GM13976 (cell line): Measurements from ENCODE around the gene ITGA11.

Source experiments
- DNase-seq: peaks from one replicate; pipeline ENCODE4 v3.0.0; 2012; ENCODE audit warnings: low spot score
- CTCF ChIP-seq: IDR thresholded peaks from 2 replicates; pipeline ENCODE4 v1.5.1; 2012; ENCODE audit warnings: borderline replicate concordance, mild to moderate bottlenecking; ENCODE audit not compliant: insufficient read depth; ENCODE audit errors: extremely low read depth, missing control alignments, control extremely low read depth
- in situ Hi-C: fragments of 300-500 bp; cut with MboI; formaldehyde crosslinking; loops from one replicate; pipeline ENCODE4 v1.12.0; 2022; ENCODE audit warnings: low sequenced_read_pairs, mixed read lengths, inconsistent platforms; ENCODE audit not compliant: unreplicated experiment

Gene ITGA11

GRCh38 chr15:68347392-68347791 is 84.6 kb downstream of the ITGA11 start:
- in situ Hi-C loops: no loop called here
- no peak for TF ChIP-seq CTCF
- no peak for DNase-seq

GRCh38 chr15:68346979-68347378 is 85.0 kb downstream of the ITGA11 start:
- no peak for DNase-seq
- TF ChIP-seq CTCF: no peak
- in situ Hi-C loops: no loop called here

GRCh38 chr15:68345481-68345880 is 86.5 kb downstream of the ITGA11 start:
- DNase-seq: no peak
- in situ Hi-C loops: no loop called here

GRCh38 chr15:68344600-68344999 is 87.4 kb downstream of the ITGA11 start:
- no peak for DNase-seq
- TF ChIP-seq CTCF: no peak
- in situ Hi-C loops: no loop called here

More at GRCh38 chr15:68345481-68345880, 86.5 kb downstream of the ITGA11 start:
- no peak for TF ChIP-seq CTCF

- in situ Hi-C loops: no loop called here
- no peak for DNase-seq
- TF ChIP-seq CTCF: no peak
Measured at GRCh38 chr15:68343579-68344225, 88.3 kb downstream of the ITGA11 start.

- no peak for TF ChIP-seq CTCF
- in situ Hi-C loops: no loop called here
- DNase-seq: no peak
Measured at GRCh38 chr15:68341760-68342725, 89.9 kb downstream of the ITGA11 start.
